ENCODE measurements around the gene MYO3A.
"Not testable (repeated sequence)": the region's sequence is repeated elsewhere in the genome, so short reads cannot be mapped to it uniquely, and the experiment has no call there.

Gene MYO3A

DNA sequence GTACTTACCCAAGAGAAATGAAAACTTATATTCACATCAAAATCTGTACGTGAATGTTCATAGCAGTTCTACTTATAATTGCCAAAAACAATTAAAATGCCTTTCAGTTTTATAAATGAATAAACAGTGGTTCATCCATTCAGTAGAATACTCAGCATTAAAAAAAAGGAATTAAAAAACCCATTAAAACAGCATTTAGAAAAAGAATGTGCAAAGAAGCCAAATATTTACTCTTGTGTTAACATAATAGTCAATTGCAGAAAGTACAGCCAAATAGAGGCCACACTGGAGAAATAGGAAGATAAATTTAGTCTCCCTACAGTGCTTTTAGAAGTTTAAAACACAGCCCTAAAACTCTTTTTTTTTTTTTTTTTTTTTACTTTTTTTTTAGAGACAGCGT, 54.6 kb downstream of the MYO3A start:
- DNase-seq (ENCODE audit: low read depth), result no peak

DNA sequence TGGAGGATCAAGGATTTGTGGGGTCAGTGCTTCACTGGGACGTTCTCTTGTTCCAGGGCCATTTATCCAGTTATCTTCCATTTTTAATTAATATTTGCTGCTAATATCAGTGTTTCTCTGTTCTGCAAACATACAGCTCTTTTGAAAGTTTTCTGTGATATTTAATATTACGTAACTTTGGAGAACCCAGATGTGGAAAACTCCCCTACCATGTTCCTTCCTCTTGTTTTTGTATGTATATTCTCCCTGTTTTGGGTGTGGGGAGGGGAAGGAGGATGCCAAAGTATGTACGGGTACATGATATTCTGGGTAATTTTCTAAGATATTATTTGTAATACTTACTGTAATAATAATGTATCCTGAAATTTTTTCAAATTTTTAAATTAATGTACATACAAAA, 55.9 kb downstream of the MYO3A start:
- DNase-seq (ENCODE audit: low read depth), result no peak

DNA sequence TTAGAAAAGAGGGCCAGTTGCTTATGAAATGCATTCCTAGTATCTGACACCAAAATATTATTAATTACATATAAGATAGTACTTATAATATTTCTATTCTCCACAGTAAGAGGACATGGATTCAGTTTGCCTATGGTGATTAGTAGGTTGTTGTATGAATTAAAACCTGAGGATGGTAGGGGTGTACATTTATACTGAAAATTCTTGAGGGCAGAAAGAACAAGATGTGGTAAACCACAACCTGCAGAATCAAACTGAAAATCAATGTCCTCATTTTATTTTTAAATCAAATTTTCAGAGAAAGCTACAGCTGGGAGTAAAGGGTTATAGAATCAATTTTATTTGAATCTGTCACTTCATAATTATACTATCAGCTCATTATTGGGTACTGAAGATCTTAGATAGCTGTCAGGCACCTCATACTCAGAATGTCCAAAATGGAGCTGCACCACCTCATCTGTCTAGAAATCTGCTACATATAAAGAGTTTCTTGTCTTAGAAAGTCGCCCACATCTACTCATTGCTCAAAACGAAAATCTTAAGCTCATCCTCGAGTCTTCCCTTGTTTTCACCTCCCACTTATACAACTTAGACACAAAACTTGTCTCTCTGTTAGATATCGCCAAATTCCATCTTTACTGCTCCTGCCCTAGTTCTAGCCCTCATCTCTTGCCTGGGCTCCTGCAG, 65.4 kb downstream of the MYO3A start:
- no peak for DNase-seq (ENCODE audit: low read depth)

- no peak for DNase-seq (ENCODE audit: low read depth)
Observed at GRCh38 chr10:26000971-26001370, 66.9 kb downstream of the MYO3A start.

DNA sequence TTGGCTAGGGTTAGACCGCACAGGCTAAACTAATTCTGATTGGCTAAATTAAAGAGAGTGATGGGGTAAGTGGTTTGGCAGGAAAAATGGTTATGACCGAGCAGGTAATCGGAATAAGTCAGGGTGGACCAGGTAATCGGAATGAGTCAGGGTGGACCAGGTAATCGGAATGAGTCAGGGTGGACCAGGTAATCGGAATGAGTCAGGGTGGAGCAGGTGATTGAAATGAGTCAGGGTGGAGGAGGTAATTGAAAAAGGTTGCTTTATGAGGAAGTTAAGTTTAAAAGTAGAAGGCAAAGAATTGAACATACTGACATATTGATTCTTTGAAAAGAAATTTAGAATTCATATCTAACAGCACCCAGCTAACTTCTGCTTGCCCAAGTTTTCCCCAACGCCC, 68.4 kb downstream of the MYO3A start:
- not testable (repeated sequence) for DNase-seq (ENCODE audit: low read depth)

DNA sequence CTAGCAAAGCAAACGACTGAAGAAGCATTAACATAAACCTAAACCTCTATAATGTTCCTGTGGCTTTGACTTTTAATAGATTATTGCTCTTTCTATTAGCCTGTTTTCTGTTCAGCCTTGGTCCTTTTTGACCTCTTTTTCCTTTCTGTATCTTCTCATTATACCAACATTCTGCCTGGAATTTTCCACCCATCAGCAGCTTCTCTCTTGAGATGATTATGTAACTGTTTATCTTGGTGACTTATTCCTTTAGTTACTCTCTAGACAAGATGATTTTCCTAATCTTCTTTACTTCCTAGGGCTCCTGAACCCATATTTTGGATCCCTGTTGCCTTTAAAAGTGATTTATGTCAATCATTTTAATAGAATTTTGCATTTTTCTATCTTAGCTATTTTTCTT, 81.1 kb downstream of the MYO3A start:
- no peak for DNase-seq (ENCODE audit: low read depth)

DNA sequence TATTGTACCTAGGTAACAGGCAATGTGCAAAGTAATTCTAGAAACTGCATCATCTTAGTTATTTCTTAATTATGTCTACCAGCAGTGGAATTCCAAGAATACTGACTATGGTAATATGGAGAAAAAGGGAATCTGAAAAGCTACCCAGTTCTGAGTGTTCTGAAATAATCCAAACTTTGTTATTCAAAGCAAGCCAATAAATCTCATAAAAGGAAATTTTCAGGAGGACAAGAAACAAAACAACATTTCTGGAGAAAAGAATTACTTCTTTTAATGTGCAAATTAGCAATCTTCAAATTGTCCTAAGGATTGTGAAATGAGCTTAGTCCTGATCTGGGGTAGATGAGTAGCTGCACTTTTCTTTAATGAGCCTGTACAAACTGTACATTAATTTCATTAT, 88.8 kb downstream of the MYO3A start:
- no peak for DNase-seq (ENCODE audit: low read depth)

DNA sequence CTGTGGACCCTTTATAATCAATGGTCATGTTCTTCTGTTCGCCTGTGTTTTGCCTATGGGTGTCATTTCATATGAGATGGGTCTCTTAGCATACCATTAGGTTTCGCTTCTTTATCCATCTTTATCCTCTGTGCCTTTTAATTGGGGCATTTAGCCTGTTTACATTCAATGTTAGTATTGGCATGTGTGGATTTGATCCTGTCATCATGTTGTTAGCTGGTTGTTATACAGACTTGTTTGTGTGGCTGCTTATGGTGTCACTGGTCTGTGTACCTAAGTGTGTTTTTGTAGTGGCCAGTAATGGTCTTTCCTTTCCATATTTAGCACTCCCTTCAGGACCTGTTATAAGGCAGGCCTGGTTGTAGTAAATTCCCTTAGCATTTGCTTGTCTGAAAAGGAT, 90.3 kb downstream of the MYO3A start:
- no peak for DNase-seq (ENCODE audit: low read depth)

DNA sequence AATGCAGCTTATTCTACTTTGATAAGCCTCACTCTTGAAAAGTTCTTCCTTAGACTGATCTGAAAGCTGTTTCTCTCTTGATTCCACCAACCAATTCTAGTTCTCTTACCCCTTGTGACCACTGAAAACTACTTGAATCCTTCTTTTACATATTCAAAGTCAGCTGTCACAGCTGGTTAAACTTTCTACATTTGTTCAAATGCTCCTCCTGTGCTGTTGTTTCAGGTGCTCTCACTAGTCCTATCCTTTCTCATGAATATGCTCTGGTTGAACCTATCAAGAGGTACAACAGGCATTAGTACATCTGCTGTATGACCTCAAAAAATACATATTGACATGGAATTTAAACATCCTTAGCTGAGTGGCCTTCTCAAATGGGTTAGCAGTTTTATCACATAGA, 91.5 kb downstream of the MYO3A start:
- no peak for DNase-seq (ENCODE audit: low read depth)

DNA sequence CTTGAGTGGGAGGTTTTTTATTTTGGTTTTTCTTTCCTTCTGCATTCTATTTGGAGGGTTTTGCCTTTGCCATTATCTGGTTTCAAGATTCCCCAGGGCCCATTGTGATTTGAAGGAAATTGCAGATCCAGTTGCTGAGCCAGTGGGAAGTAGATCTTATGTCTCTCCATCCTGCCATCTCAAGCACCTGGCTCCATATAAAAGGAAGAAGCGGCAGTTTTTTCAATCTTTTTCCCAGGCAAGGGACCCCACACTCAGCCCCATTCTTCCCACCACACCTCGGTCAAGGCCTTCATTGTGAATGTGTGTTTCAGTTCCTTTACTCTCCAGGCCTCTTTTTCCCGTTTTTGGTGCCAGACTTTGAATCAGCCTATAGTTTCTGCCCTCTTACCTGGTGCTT, 95.8 kb downstream of the MYO3A start:
- DNase-seq (ENCODE audit: low read depth), result no peak

DNA sequence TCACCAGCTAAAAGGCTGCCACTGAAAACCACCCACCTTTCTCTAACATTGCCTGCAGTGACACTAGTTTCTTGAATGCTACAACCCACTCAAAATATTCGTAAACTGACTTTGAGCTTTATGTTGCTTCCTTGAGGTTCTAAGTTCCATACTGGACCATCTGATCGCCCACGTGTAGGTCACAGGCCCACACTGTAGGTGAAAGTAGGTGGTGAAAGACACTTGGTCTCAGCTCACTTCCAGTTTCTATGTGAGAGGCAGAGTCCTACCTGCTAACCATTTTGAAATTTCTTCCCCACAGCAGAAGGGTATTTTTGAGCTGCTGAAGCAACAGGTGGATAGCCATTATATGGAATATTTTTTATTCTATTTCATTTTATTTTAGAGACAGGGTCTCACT, 97.3 kb downstream of the MYO3A start:
- no peak for DNase-seq (ENCODE audit: low read depth)

DNA sequence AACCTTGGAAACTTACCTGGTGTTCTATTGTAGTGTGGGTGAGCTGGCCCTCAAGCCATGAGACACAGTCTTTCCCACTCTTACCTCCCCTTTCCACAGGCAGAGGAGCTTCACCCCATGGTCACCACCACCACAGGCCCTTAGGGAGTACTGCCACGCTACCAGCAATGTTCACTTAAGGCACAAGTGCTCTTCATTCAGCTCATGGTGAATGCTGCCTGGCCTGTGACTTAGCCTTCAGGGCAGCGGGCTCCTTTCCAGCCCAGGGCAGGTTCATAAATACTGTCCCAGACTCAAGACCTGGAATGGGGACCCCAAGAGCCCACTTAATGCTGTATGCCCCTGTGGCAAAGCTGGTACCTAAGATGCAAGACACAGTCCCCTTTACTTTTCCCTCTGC, 109.4 kb downstream of the MYO3A start:
- no peak for DNase-seq (ENCODE audit: low read depth)

GRCh38 chr10:26044141-26044749, 110.2 kb downstream of the MYO3A start:
- no peak for DNase-seq (ENCODE audit: low read depth)

GRCh38 chr10:26046073-26046700, 112.2 kb downstream of the MYO3A start:
- DNase-seq (ENCODE audit: low read depth), result no peak

GRCh38 chr10:26048756-26049155, 114.7 kb downstream of the MYO3A start:
- DNase-seq (ENCODE audit: low read depth), result no peak

DNA sequence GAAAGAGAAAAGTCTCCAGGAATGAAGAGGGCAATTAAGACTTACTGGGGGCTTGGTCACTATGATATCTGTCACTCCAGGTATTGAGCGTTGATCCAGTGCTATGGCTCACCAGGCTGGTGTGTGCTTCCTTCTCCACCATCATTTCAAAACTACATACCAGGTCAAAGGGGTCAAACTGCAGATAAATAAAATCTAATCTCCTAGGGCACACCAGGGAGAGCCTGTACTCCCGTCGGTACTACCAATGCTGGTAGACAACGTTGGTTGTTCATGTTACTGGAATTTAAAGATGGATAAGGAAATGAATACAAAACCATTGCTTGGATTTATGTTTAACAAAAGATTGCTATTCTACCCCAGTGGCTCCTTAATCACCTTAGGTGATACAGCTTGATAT, 118.3 kb downstream of the MYO3A start:
- no peak for DNase-seq (ENCODE audit: low read depth)

DNA sequence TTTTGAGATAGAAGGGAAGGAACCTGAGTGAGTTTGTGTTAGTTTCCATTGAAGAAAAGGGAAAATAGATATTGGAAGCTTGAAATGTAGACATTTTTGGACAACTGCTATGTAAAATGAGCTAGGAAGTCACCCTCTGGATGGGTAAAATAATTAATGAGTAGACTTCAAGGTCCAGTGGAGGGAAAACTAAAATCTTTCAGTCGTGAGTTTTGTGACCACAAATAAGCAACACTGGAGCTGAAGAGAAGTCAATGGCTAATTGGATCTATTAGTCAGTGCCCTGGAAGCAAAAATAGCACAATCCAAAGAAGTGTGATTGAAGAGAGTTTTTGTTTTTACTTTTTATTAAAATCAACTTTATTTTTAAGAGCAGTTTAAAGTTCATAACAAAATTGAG, 123.4 kb downstream of the MYO3A start:
- no peak for DNase-seq (ENCODE audit: low read depth)

GRCh38 chr10:26064106-26064505, 130.1 kb downstream of the MYO3A start:
- DNase-seq (ENCODE audit: low read depth), result no peak

- no peak for DNase-seq (ENCODE audit: low read depth)
Observed at GRCh38 chr10:26067680-26068079, 133.7 kb downstream of the MYO3A start.

DNA sequence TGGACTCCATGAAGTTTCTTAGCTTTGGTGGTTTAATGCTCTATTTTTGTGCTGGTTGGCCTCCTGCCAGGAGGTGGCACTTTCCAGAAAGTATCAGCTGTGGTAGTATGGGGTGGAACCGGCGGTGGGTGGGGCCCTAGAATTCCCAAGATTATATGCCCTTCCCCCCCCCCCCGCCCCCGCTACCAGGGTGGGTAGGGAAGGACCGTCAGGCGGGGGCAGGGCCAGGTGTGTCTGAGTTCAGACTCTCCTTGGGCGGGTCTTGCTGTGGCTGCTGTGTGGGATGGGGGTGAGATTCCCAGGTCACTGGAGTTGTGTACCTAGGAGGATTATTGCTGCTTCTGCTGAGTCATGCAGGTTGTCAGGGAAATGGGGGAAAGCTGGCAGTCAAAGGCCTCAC, 146.9 kb downstream of the MYO3A start:
- DNase-seq (ENCODE audit: low read depth), result not testable (repeated sequence)

- no peak for DNase-seq (ENCODE audit: low read depth)
Observed at GRCh38 chr10:26081459-26081858, 147.4 kb downstream of the MYO3A start.

GRCh38 chr10:26085549-26085948, 151.5 kb downstream of the MYO3A start:
- no peak for DNase-seq (ENCODE audit: low read depth)

- DNase-seq (ENCODE audit: low read depth), result no peak
Observed at GRCh38 chr10:26087666-26088065, 153.6 kb downstream of the MYO3A start.

DNA sequence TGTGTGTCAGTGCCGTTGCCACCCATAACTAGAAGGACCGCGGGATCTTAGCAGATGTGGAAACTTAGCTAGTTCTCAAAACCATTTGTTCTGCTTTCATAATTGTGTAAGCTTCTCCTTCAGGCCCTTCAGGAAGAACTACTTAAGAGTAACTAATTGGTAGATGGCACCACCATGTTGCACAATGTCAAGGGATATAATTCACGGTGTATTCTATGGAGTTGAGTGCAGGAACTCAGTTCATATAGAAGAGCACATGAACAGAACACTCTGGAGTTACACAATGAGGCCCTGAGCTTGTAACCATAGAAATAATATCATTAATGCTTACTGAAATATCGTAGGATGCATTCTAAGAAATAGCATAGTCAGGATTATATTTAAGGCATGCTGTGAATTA, 156.0 kb downstream of the MYO3A start:
- DNase-seq (ENCODE audit: low read depth), result no peak

Measured in HS-5 (cell line).